Measurements from ENCODE around the gene RAMAC.

DNA sequence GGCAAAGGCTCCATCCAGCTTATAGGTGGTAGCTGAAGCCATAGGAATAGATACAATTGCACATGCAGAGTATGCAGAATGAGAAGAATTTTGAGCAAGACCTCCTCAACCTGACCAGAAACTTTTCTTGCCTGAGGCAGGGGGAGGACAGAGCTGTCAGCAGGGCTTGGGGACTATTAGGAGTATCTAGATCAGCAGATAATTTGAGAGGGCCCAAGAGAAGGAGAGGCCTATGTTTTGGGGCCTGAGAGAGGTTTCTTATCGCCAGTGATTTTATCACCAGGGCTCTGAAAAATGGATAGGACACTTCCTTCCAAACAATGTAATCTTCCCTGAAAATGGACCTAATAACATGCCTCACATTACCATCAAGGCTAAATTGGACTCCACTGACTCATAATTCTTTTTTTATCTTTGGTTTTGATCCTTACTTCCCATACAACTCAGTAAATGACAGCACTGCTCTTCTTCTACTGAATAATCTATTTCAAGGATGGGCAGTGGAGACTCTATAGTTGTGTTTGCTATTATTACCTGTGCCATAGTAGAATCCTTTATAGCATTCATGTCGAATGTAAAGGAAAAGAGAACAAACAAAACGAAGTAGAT, 15.8 kb upstream of the RAMAC start:
- TF ChIP-seq SP1 (IDR thresholded peaks at IDR 0.05; ENCODE audit: low read depth, low read length) (no peak), ZNF217 (IDR thresholded peaks at IDR 0.05) (no peak), SRF (IDR thresholded peaks at IDR 0.05; ENCODE audit: low read depth in 2 of 2, low read length in 2 of 2) (no peak)
- TF ChIP-seq, protein P1, sequence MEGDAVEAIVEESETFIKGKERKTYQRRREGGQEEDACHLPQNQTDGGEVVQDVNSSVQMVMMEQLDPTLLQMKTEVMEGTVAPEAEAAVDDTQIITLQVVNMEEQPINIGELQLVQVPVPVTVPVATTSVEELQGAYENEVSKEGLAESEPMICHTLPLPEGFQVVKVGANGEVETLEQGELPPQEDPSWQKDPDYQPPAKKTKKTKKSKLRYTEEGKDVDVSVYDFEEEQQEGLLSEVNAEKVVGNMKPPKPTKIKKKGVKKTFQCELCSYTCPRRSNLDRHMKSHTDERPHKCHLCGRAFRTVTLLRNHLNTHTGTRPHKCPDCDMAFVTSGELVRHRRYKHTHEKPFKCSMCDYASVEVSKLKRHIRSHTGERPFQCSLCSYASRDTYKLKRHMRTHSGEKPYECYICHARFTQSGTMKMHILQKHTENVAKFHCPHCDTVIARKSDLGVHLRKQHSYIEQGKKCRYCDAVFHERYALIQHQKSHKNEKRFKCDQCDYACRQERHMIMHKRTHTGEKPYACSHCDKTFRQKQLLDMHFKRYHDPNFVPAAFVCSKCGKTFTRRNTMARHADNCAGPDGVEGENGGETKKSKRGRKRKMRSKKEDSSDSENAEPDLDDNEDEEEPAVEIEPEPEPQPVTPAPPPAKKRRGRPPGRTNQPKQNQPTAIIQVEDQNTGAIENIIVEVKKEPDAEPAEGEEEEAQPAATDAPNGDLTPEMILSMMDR (IDR thresholded peaks at IDR 0.05 in 2 of 3, conservative IDR thresholded peaks at IDR 0.05 in 1 of 3; ENCODE audit: control insufficient read depth in 2 of 3, extremely low read depth in 1 of 3, insufficient read depth in 1 of 3, low read depth in 3 of 3, low read length in 3 of 3): no peak
